HG03103 (cell line): ENCODE data around the gene SARM1.
A peak's percentile ranks its signal among the peaks of the same experiment; 100 is the strongest.
"Not testable (repeated sequence)": the region's sequence is repeated elsewhere in the genome, so short reads cannot be mapped to it uniquely, and the experiment has no call there.

Experiments used
- ATAC-seq: cut with Tn5 transposase; IDR thresholded peaks from one replicate; pipeline ENCODE4 v1.9.1; 2021; ENCODE audit warnings: low read depth; ENCODE audit not compliant: unreplicated experiment

The SARM1 gene

DNA sequence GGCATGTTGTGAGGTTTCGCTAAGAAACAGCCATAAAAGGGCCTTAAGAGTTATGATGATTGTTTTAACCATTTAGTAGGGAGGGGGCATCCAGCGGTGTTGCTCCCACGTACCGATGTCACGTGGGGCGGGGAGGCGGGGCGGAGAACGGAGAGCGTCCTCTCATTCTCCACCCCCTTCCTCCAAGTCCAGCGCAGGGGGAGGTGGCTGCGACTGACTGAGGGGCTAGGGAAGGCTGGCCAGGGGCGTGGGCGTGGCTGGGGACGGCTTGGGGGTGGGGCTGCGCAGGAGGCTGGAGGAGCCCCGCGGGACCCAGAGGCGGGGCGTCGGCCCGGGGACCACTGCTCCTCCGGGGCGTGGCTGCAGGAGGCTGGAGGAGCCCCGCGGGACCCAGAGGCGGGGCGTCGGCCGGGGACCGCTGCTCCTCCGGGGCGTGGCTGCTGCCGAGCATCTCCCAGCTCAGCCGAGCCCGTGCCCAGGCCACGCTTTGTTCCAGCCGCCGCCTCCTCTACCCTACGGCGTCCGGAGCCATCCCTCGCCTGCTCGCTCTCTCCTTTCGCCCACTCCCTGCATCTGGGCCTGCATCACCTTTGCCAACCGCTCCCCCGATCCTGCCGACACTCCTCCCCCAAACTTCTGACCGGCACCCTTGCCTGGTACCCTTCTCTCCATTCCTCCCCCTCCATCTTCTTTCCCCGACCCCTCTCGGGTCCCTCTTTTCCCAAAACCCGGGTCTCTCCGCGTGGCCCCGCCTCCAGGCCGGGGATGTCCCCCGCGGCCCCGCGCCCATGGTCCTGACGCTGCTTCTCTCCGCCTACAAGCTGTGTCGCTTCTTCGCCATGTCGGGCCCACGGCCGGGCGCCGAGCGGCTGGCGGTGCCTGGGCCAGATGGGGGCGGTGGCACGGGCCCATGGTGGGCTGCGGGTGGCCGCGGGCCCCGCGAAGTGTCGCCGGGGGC lies at the start of gene SARM1:
Gene SARM1 (plus strand): TSS at position 450 of the 958 bp plus-strand sequence. CDS start 339 bp downstream, at position 789.
- peak; percentile 72 for ATAC-seq

GRCh38 chr17:28324267-28324745 lies 47.2 kb upstream of the SARM1 start:
- no peak for ATAC-seq

GRCh38 chr17:28324781-28325180 lies 46.7 kb upstream of the SARM1 start:
- no peak for ATAC-seq

GRCh38 chr17:28325211-28325610 lies 46.3 kb upstream of the SARM1 start:
- ATAC-seq = no peak

DNA sequence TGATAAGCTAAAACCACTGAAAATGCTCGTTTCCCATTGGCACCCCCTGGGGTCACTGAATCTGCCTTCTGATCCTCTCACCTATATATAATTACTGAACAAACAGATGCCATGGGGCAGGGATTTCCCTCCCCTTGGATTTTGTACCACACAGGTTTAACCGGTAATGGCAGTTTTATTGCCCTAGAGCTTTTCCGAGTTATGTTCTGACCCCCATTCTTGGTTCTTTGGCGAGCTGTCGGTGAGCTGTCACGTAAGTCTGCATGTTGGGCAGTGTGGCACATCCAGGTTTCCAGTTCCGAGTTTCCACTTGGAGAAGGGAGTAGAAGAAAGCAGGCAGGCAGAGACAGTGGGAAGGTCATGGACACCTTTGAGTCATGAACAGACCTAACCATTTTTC lies 45.4 kb upstream of the SARM1 start:
- ATAC-seq = no peak

DNA sequence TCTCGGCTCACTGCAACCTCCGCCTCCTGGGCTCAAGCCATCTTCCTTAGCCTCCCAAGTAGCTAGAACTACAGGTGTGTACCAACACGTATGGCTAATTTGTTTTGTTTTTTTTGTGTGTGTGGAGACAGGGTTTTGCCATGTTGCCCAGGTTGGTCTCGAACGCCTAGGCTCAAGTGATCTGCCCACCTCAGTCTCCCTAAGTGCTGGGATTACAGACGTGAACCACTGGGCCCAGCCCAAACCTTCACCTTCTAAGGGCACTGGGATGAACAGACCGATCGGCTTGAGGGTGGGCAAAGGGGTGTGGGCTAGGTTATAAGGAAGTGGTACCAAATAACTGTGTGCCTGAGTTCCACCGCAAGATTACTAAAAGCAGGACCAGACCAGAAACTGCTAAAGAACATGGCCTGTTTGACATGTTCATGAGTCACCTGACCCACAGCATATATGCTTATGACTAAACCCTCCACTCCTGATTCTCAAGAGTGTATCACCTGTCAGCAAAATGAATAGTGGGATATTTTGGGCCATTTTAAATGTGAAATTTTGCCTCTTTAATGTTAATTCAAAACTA lies 44.4 kb upstream of the SARM1 start:
- ATAC-seq = no peak

DNA sequence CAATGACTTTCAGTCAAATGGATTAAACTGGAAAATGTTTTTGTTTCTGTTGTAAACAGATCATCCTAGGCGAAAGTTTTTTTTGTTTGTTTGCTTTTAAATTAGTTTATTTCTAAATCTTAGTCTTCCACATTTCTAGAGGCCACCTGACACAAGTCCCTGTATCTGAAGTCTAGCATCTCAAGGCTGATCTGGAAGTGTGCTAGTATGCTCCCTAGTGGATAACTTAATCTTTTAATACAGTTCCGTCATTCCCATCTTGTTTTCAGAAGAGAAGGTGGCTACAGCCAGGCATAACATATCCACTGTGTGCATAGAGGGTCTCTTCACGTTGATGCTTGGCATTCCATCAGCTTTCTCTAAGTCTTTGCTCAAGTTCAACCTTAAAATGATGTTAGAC lies 43.8 kb upstream of the SARM1 start:
- no peak for ATAC-seq

DNA sequence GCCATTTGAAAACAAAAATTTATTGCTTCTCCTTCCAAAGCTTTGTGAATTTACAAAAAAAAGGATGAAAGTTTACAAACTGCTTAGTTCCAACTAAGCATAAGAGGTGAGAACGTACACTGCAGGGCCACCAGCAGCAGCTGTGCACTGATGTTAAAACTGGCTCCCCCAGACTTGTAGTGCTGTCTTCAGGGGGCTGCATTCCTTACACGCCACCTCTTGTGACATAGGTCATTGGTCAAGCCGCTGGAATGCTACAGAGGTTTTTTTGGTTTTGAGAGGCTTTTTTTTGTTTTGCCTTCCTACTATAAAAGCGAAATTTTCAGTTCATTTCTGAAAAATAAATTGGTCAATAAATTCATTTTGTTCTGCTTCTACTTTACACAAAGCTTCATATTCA lies 43.2 kb upstream of the SARM1 start:
- no peak for ATAC-seq

GRCh38 chr17:28330671-28331070 lies 40.8 kb upstream of the SARM1 start:
- ATAC-seq = no peak

DNA sequence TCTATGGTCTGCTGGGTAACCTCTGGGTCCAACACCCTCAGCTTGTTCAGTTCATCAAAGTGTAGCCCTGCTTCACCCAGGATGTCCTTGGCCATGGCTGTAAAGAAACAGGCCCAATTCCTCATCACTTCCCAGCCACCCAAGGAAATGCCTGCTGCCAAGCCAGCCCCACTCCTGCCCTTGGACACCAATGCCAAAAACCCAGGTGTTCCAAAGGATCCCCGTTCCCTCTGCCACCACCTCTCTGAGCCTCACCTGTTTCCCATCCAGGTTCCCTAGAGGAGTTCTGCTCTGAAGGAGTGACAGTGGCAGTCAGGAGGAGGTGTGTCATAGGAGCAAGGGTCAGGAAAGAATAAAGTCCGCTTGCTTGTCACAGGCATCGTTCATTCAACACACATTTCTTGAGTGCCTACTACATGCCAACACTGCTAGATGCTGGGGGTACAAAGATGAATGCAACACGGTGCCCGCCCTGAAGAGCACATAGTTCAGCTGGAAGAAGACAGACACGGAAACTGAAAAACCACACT lies 39.5 kb upstream of the SARM1 start:
- no peak for ATAC-seq

- no peak for ATAC-seq
Measured at GRCh38 chr17:28333083-28333746, 38.3 kb upstream of the SARM1 start.

DNA sequence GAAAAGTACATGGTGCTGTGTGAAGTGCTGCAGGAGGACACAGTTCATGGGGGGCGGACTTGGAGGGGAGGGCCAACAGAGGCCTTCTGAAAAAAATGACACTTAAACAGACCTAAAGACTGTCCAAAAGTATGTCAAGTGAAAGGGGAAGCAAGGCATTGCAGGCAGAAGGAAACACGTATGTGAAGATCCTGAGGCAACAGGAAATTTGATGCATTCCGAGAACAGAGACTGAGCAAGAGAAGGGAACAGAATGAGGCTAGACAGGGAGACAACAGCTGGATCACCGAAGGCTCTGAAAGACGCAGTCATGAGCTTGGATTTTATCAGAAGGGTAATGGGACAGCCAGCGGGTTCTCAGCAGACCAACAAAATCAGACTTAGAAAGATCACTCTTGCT lies 37.3 kb upstream of the SARM1 start:
- no peak for ATAC-seq

DNA sequence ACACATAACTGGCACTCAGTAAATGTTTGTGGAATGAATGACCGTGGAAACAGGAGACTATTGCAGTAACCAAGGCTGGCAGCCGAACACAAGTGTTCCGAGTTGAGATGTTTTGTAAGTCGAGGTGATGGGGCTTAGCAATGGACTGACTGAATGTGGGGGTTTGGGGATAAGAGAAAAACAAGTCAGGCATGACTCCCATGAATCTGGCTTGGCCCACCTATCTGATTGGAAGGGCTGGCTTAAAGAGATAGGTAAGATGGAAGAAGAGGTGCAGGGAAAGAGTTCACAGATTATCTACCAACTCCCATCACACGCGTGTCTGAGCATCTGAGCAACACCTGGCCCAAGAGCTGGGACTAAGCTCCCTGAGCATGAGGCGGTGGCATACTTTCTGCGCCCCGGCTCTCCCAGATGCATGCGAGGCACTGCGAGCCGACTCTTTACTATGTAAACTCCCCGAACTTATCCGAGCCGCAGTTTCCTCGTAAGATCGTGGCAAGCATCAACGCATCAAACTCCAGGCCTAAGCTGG lies 36.8 kb upstream of the SARM1 start:
- ATAC-seq = no peak

DNA sequence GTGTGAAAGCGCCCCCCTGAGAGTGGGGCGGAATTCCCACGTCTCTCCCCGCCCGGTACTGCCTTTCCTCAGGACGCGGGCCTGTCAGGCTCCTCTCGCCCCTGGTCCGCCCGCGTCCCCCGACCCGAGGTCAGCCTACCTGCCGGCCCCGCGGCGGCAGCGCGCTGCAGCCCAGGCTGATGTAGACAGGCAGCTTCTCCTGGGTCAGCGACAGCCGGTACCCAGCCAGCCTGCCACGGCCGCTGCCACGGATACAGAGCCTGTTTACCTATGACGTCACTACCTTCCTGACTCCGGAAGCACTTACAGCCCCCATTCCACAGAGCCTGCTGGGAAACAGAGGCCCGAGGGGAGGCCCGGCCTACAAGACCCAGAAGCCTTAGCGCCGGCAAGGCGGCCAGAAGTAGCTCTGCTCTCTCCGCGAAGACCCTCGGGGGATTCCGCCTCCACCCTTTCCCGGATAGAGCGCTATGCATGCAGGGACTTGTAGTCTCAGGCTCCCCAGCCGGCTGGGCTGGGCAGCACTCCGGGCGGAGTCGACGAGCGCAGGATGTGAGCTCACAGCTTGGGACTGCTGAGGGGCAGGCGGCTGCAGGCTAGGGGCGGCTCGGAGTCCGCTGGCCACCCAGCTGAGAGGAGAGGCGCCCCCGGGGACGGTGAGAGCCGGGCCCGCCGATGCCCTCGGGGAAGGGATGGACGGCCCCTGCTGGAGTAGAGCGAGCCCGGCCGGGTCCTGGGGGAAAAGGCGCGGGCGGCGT lies 36.1 kb upstream of the SARM1 start, which contains the start of the genes IFT20 and TNFAIP1:
Gene IFT20 (minus strand): TSS at position 272 of the 758 bp plus-strand sequence. CDS start 3,487 bp downstream, outside the sequence.
Gene TNFAIP1 (plus strand): TSS at position 561 of the 758 bp plus-strand sequence. CDS start 3,761 bp downstream, outside the sequence.
- peak; percentile 90 for ATAC-seq

DNA sequence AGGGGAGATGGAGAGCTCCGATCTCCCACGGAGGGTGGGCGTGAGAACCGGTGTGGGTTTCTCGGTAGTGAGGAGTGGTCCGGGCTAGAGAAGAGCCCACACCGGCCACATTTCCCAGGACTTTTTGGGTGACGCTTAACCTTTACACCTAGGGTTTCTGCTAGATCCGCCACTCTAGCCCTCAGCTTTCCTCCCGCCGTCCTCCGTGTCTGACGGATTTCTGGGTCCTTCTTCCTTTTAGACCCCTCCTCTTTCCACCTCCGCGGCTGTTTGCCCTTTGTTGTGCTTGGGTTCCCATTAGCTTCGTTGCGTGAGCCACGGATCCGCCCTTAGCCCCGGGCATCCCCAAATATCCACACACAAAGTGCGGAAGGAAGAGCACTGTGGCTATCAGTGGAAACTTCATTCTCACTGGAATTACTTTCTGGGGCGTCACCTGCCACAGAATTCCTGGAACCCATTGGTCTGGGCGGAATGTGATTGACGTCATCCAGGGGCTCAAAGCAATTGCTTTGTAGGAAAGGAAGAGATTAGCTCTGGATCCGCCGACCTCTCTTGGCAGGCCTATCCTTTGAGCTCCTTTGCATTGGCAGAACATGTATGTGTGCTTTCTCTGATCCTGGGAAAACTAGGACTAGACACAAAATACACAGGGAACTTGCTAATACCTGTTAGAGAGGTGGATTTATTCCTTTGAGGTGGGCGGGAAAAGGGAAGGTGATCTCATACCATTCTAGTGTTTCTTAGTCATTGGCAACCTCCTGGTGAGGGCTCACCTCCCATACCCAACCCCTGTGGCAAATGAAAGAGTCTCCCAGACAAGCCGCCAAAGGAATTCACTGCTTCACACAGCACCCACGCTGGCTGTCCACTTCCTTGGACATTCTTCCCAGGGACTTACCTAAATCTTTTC lies 35.3 kb upstream of the SARM1 start:
- ATAC-seq = no peak

DNA sequence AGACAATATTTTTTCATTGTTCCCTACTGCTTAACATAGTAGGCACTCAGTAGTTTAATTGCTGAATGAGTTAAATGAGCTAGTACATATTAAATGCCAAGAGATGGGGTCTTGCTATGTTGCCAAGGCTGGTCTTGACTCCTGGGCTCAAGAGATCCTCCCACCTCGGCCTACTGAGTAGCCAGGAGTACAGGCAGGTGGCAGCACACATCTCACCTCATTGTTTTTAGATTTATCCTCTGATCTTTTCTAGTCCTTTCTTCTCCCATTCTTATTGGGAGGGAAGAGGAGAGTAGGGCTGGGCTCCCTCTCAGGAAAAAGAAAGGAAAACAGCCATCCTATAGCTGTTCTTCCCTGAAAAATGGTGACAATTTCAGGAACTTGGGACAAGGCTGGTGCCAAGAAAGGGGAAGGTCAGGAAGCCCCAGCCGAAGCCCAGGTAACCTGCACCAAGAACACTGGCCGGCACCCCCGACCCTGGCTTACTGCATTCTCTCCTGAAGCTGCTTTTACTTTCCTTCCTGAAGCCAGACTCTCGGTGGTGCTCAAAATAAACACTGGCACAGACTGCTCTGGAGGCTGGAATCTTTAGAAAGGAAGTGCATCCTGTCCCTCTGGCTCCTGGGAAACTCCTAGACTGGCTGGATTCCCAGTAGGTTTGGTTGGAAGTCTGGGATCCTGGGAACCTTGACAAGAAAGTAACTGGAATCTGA lies 33.3 kb upstream of the SARM1 start:
- ATAC-seq = no peak

DNA sequence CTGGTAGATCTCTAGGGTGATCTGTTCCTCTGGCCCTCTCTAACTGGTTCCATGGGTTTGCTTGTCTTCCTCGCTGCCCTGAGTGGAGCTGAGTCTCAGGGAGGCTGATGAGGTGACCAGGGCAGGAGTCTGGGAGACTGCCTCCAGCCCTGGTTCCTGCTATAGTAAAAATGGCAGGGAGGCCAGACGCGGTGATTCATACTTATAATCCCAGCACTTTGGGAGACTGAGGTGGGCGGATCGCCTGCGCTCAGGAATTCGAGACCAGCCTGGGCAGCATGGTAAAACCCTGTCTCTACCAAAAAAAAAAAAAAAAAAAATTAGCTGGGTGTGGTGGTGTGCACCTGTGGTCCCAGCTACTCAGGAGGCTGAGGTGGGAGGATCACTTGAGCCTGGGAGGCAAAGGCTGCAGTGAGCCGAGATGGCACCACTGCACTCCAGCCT lies 32.7 kb upstream of the SARM1 start:
- ATAC-seq = not testable (repeated sequence)

GRCh38 chr17:28339431-28339830 lies 32.1 kb upstream of the SARM1 start:
- no peak for ATAC-seq
